Measurements from ENCODE around the gene SLC6A2.

GRCh38 chr16:55690841-55691240 lies 35.1 kb downstream of the SLC6A2 start:
- TF ChIP-seq CTCF (IDR thresholded peaks at IDR 0.05) (no peak), POLR2AphosphoS5 (IDR thresholded peaks at IDR 0.05) (no peak), EP300 (IDR thresholded peaks at IDR 0.05) (no peak), POLR2A (IDR thresholded peaks at IDR 0.05) (no peak)

All from suprapubic skin (tissue), 4 donors.